Putamen (tissue), 1 donor: ENCODE measurements around the gene GSKIP.
"Not testable (repeated sequence)": the region's sequence is repeated elsewhere in the genome, so short reads cannot be mapped to it uniquely, and the experiment has no call there.

ENCODE experiments used
- DNase-seq: peaks from one replicate; pipeline ENCODE4 v3.0.0-alpha.2; 2016; ENCODE audit warnings: low spot score

GSKIP gene

DNA sequence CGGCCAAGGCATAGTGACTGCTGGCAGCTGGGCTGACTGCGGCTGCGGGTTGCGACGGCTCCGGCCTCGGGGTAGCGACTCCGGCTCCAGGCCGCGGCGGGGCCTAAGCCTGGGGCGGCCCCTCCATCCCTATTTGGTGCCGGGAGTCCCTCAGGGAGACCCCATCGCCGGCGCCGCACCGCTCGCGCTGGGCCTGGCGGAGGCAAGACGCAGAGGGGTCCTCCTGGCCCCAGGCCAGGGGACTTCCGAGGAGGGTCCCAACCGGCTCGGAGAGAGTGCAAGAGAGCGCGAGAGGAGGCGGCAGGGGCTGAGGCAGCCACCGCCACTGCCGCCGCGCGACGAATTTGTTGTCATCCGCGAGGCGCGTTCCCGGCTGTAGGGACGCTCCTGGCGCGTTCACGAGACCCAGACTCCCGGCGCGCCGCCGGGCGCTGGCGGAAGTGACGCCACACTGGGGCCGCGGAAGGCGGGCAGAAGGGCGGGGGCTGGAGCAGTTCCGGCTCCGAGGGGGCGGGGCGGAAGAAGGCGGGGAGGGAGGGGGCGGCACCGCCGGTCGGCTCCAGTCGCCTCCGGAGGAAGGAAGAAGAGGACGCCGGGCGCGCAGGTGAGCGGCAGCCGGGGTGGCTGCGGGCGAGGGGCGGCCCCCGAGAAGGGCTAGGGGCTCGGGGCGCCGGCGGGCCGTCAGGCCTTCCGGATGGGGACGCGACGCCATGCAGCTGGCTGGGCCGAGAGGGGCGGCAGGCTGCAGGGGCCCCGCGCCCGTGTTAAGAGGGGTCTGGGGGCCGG is at the start of gene GSKIP, which contains the start of gene ATG2B:
GSKIP (plus strand) TSS at position 562 of the 786 bp plus-strand sequence. CDS start 18,722 bp downstream, outside the sequence.
ATG2B (minus strand) TSS at position 377 of the 786 bp plus-strand sequence; CDS start at position 12, 365 bp downstream.
- DNase-seq = peak; percentile 94

DNA sequence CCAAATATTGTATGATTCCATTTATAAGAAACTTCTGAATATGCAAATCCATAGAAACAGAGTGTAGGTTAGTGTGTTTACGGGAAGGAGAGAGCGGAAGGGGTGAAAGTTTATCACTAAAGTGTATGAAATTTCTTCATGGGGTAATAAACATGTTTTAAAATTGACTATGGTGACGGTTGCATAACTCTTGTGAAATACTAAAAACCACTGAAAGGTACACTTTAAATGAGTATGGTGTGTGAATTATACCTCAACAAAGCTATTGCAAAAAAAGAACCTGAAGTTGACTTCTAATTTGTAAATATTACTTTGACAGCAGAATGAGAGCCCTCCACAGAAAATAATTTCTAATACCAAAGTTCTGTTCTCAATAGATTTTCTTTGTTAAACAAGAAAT is 47.2 kb upstream of the GSKIP start:
- DNase-seq = no peak

DNA sequence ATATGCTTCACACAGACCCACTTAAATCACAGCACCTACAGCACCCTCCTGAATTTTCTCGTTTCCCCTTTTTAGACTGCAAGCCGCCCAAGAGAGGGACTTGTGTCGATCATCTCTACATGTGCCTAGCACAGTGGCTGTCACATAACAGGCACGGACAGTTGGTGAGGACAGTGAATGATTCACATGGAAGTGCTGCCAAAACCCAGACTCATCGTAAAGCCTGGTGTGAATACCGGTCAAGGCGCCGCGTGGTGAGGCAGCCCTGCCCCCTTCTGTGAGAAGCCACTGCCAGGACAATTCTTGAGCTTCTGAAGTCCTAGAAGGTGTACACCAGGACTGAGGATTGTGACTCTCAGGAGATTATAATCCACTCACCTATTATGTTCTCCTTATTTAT is 44.5 kb upstream of the GSKIP start:
- no peak for DNase-seq

DNA sequence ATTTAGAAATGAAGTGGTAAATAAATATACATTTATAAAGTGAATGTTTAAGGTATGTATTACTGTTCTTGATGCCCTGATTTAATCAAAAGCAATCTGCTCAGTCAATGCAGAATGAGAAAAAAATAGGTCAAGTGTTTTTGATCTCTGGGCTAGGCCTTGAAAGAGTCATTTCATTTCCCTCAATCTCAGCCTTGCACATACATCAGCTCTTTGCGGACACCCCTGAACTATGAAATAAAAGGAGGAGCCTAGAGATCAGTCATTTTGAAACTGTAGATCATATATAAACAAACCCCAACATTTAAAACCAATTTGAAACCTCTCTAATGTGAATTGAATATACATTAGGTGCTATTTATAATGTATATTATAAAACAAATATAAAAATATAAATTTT is 42.7 kb upstream of the GSKIP start:
- no peak for DNase-seq

DNA sequence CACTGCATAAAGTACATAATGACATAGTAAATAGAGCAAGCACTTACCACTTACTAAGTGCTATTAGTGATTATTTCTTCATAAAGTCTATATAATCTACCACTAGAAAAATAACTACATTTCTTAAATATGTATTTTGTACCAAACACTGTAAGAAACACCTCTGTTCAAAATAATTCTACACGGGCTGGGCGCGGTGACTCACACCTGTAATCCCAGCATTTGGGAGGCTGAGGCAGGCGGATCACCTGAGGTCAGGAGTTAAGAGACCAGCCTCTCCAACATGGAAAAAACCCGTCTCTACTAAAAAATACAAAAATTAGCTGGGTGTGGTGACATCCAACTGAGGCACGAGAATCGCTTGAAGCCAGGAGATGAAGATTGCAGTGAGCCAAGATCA is 39.1 kb upstream of the GSKIP start:
- no peak for DNase-seq

GRCh38 chr14:96338551-96338950 is 24.8 kb upstream of the GSKIP start:
- DNase-seq = no peak

GRCh38 chr14:96341323-96341722 is 22.0 kb upstream of the GSKIP start:
- no peak for DNase-seq

- no peak for DNase-seq
These were observed 17.7 kb upstream of the GSKIP start for GRCh38 chr14:96345669-96346068.

DNA sequence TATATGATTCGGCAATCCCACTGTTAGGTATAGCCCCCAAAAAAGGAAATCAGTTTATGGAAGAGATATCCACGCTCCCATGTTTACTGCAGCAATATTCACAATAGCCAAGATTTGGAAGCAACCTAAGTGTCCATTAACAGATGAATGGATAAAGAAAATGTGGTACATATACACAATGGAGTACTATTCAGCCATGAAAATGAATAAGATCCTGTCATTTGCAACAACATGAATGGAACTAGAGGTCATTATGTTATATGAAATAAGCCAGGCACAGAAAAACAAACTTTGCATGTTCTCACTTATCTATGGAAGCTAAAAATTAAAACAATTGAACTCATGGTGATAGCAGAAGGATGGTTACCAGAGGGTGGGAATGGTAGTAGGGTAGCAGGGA is 15.4 kb upstream of the GSKIP start:
- not testable (repeated sequence) for DNase-seq

GRCh38 chr14:96349286-96350075 is 13.8 kb upstream of the GSKIP start:
- DNase-seq = no peak

- DNase-seq = no peak
These were observed 11.3 kb upstream of the GSKIP start for GRCh38 chr14:96351986-96352385.

DNA sequence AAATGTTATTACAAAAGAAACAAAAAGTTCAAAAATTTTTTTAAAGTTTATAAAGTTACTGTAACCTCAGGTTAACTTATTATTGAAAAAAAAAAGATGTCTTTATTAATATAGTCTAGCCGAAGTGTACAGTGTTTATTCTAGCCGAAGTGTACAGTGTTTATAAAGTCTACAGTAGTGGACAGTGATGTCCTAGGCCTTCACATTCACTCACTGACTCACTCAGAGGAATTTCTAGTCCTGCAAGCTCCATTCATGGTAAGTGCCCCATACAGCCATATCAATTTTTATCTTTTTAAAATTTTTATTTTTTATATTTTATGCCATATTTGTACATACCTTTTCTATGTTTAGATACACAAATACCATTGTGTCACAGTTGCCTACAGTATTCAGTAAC is 10.6 kb upstream of the GSKIP start:
- no peak for DNase-seq

DNA sequence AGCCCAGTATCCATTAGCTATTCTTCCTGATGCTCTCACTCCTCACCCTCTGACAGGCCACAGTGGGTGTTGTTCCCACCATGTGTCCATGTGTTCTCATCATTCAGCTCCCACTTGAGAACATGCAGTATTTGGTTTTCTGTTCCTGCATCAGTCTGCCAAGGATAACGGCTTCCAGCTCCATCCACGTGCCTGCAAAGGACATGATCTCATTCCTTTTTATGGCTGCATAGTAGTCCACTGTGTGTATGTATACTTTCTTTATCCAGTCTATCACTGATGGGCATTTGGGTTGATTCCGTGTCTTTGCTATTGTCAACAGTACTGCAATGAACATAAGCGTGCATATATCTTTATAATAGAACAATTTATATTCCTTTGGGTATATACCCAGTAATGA is 9.1 kb upstream of the GSKIP start:
- DNase-seq = no peak

- no peak for DNase-seq
These were observed 6.1 kb upstream of the GSKIP start for GRCh38 chr14:96357216-96357615.

DNA sequence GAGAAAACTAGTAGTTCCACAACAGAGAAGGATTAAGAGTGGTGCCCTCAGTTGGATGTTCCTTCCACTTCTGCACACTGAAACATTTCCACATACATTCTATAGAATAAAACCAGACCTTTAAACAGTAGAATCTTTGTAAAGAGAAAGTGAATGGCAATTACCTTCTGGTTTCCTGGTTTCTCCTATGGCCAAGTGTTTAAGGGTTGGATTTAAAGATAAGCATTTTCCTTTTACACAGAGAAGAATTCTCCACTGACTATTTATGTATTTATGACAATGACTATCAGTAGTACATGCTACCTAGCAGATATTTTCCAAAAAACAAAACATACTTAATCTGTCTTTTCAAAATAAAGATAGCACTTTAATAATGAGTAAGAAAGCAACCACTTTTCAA is 3.4 kb upstream of the GSKIP start:
- no peak for DNase-seq

GRCh38 chr14:96362071-96362964 is 1.0 kb upstream of the GSKIP start:
- DNase-seq = peak; percentile 58

- DNase-seq = peak; percentile 26
These were observed 518 bp downstream of the GSKIP start for GRCh38 chr14:96363751-96364336.

DNA sequence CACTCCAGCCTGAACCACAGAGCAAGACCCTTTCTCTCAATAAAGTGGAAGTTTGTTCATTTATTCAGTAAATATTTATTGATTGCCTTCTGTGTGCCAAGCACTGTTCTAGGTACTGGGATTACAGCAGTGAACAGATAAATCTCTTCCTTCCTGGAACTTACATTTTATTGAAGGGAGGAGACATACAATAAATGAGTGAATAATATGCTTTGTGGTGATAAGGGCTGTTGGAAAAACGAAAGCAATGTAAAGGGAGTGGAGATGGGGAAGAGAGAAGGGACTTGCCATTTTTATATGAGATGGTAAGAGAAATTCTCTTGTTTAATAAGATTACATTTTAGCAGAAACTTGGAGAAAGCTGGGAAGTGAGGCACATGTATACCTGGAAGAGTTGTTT is 1.6 kb downstream of the GSKIP start:
- DNase-seq = no peak

DNA sequence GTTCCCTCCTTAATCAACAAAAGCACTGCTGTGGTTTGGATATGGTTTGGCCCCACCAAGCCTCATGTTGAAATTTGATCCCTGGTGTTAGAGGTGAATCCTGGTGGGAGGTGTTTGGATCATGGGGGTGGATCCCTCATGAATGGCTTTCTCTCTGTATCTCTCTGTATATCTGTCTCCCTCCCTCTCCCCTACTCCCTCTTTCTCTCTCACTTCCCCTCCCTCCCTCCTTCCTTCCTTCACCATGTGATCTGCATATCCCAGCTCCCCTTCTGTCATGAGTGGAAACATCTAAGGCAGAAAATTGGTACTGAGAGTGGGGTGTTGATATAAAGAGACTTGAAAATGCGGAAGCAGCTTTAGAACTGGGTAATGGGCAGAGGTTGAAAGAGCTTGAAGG is 5.2 kb downstream of the GSKIP start:
- DNase-seq = no peak

DNA sequence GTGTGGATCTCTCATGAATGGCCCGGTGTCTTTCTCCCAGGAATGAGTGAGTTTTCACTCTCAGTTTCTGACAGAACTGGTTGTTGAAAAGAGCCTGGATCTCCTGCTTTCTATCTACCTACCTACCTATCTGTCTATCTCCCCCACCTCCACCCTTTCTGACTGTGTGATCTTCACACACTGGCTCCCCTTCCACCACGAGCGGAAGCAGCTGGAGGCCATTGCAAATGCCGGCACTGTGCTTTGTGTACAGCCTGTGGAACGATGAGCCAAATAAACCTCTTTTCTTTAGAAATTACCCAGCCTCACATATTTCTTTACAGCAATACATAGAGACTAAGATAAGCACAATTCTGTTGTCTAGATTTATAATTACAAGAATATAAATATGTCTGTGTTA is 7.2 kb downstream of the GSKIP start:
- DNase-seq = no peak

- DNase-seq = no peak
These were observed 10.2 kb downstream of the GSKIP start for GRCh38 chr14:96373538-96373937.

DNA sequence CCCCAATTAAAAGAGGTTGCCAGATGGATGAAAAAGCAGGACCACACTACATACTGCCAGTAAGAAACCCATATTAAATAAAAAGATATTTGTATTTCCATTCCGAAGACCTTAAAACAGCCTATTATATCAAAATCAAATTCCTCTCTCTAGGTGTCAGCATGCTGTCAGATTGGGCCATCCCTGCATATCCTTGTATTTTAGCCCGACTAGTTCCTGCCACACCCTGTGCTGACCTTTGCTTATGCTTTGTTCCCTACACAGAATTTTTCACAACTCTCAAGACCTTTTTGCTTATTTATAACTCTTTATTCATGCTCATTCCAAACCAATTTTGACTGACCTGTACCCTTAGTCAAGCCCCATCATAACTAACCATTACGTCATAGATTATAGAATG is 12.8 kb downstream of the GSKIP start:
- no peak for DNase-seq
